ENCODE data around the gene ODAM.

The ODAM gene

GRCh38 chr4:70195425-70195824 is at the start of gene ODAM:
Gene ODAM (plus strand): TSS chr4:70195725. CDS start chr4:70196544, 819 bp downstream.
- H3K27ac Mint-ChIP-seq = no peak within 1 kb of the TSS
- H3K27me3 Mint-ChIP-seq = no peaks in the 10 kb centered on the region
- no peak within 1 kb of the TSS for H3K4me3 Mint-ChIP-seq
- no peaks in the 10 kb centered on the region for H3K36me3 Mint-ChIP-seq
- ATAC-seq (ENCODE audit: low read depth) = no peak
- peaks cover 3% of the 10 kb centered on the region for H3K9me3 Mint-ChIP-seq
- DNase-seq (ENCODE audit: low spot score in 2 of 2) = no peak
- H3K4me1 Mint-ChIP-seq = no peaks in the 10 kb centered on the region

- DNase-seq (ENCODE audit: low spot score in 2 of 2) = no peak
- no peaks in the 10 kb centered on the region for H3K27me3 Mint-ChIP-seq
- ATAC-seq (ENCODE audit: low read depth) = no peak
- H3K27ac Mint-ChIP-seq = no peak overlapping the region
- H3K4me3 Mint-ChIP-seq = no peak overlapping the region
- H3K4me1 Mint-ChIP-seq = no peaks in the 10 kb centered on the region
- no peaks in the 10 kb centered on the region for H3K36me3 Mint-ChIP-seq
- peaks cover 2% of the 10 kb centered on the region for H3K9me3 Mint-ChIP-seq
Observed at GRCh38 chr4:70151271-70151670, 44.3 kb upstream of the ODAM start.

- ATAC-seq (ENCODE audit: low read depth) = no peak
- no peaks in the 10 kb centered on the region for H3K4me1 Mint-ChIP-seq
- H3K4me3 Mint-ChIP-seq = no peak overlapping the region
- no peaks in the 10 kb centered on the region for H3K36me3 Mint-ChIP-seq
- H3K27ac Mint-ChIP-seq = no peak overlapping the region
- no peaks in the 10 kb centered on the region for H3K27me3 Mint-ChIP-seq
- DNase-seq (ENCODE audit: low spot score in 2 of 2) = no peak
- H3K9me3 Mint-ChIP-seq = peaks cover 2% of the 10 kb centered on the region
Observed at GRCh38 chr4:70152088-70152487, 43.4 kb upstream of the ODAM start.

- no peaks in the 10 kb centered on the region for H3K27me3 Mint-ChIP-seq
- H3K4me3 Mint-ChIP-seq = no peak within 1 kb of the TSS
- H3K27ac Mint-ChIP-seq = no peak within 1 kb of the TSS
- H3K4me1 Mint-ChIP-seq = no peaks in the 10 kb centered on the region
- H3K36me3 Mint-ChIP-seq = no peaks in the 10 kb centered on the region
- no peak for ATAC-seq (ENCODE audit: low read depth)
- no peaks in the 10 kb centered on the region for H3K9me3 Mint-ChIP-seq
- no peak for DNase-seq (ENCODE audit: low spot score in 2 of 2)
Observed at GRCh38 chr4:70153937-70154336, 41.6 kb upstream of the ODAM start, which contains the start of gene PRR27. Gene PRR27 (plus strand): TSS chr4:70154237. CDS start chr4:70154376, 139 bp downstream.

- Mint-ChIP-seq H3K9me3 (no peaks in the 10 kb centered on the region), H3K4me1 (no peaks in the 10 kb centered on the region), H3K27me3 (no peaks in the 10 kb centered on the region), H3K4me3 (no peak overlapping the region), H3K27ac (no peak overlapping the region), H3K36me3 (no peaks in the 10 kb centered on the region)
- no peak for DNase-seq (ENCODE audit: low spot score in 2 of 2)
- no peak for ATAC-seq (ENCODE audit: low read depth)
Observed at GRCh38 chr4:70158576-70158975, 36.9 kb upstream of the ODAM start.

- Mint-ChIP-seq H3K9me3 (peaks cover 2% of the 10 kb centered on the region), H3K4me3 (no peak overlapping the region), H3K4me1 (no peaks in the 10 kb centered on the region), H3K27ac (no peak overlapping the region), H3K36me3 (no peaks in the 10 kb centered on the region), H3K27me3 (no peaks in the 10 kb centered on the region)
- ATAC-seq (ENCODE audit: low read depth) (no peak), DNase-seq (ENCODE audit: low spot score in 2 of 2) (no peak)
Observed at GRCh38 chr4:70177090-70177489, 18.4 kb upstream of the ODAM start.

GRCh38 chr4:70178075-70178660 is 17.4 kb upstream of the ODAM start:
- Mint-ChIP-seq H3K27ac (no peak overlapping the region), H3K4me1 (no peaks in the 10 kb centered on the region), H3K27me3 (no peaks in the 10 kb centered on the region), H3K9me3 (peaks cover 2% of the 10 kb centered on the region), H3K36me3 (no peaks in the 10 kb centered on the region), H3K4me3 (no peak overlapping the region)
- ATAC-seq (ENCODE audit: low read depth) = no peak
- no peak for DNase-seq (ENCODE audit: low spot score in 2 of 2)

- no peak overlapping the region for H3K4me3 Mint-ChIP-seq
- no peak for ATAC-seq (ENCODE audit: low read depth)
- no peak overlapping the region for H3K27ac Mint-ChIP-seq
- peaks cover 2% of the 10 kb centered on the region for H3K9me3 Mint-ChIP-seq
- DNase-seq (ENCODE audit: low spot score in 2 of 2) = no peak
- no peaks in the 10 kb centered on the region for H3K4me1 Mint-ChIP-seq
- H3K36me3 Mint-ChIP-seq = no peaks in the 10 kb centered on the region
- no peaks in the 10 kb centered on the region for H3K27me3 Mint-ChIP-seq
Observed at GRCh38 chr4:70179811-70180210, 15.7 kb upstream of the ODAM start.

- Mint-ChIP-seq H3K4me1 (no peaks in the 10 kb centered on the region), H3K27me3 (no peaks in the 10 kb centered on the region), H3K4me3 (no peak overlapping the region), H3K27ac (no peak overlapping the region), H3K36me3 (no peaks in the 10 kb centered on the region), H3K9me3 (peaks cover 2% of the 10 kb centered on the region)
- DNase-seq (ENCODE audit: low spot score in 2 of 2) (no peak), ATAC-seq (ENCODE audit: low read depth) (no peak)
Observed at GRCh38 chr4:70181864-70182263, 13.7 kb upstream of the ODAM start.

GRCh38 chr4:70182517-70183167 is 12.9 kb upstream of the ODAM start:
- ATAC-seq (ENCODE audit: low read depth) (no peak), DNase-seq (ENCODE audit: low spot score in 2 of 2) (no peak)
- no peak overlapping the region for H3K27ac Mint-ChIP-seq
- H3K36me3 Mint-ChIP-seq = no peaks in the 10 kb centered on the region
- H3K4me3 Mint-ChIP-seq = no peak overlapping the region
- peaks cover 2% of the 10 kb centered on the region for H3K9me3 Mint-ChIP-seq
- H3K4me1 Mint-ChIP-seq = no peaks in the 10 kb centered on the region
- H3K27me3 Mint-ChIP-seq = no peaks in the 10 kb centered on the region

GRCh38 chr4:70183168-70183939 is 12.2 kb upstream of the ODAM start:
- H3K9me3 Mint-ChIP-seq = peaks cover 2% of the 10 kb centered on the region
- no peaks in the 10 kb centered on the region for H3K27me3 Mint-ChIP-seq
- DNase-seq (ENCODE audit: low spot score in 2 of 2) = no peak
- no peak overlapping the region for H3K4me3 Mint-ChIP-seq
- no peak overlapping the region for H3K27ac Mint-ChIP-seq
- H3K36me3 Mint-ChIP-seq = no peaks in the 10 kb centered on the region
- no peak for ATAC-seq (ENCODE audit: low read depth)
- H3K4me1 Mint-ChIP-seq = no peaks in the 10 kb centered on the region

- Mint-ChIP-seq H3K4me1 (no peaks in the 10 kb centered on the region), H3K36me3 (no peaks in the 10 kb centered on the region), H3K4me3 (no peak overlapping the region), H3K27ac (no peak overlapping the region), H3K9me3 (peaks cover 2% of the 10 kb centered on the region), H3K27me3 (no peaks in the 10 kb centered on the region)
- no peak for ATAC-seq (ENCODE audit: low read depth)
- DNase-seq (ENCODE audit: low spot score in 2 of 2) = no peak
Observed at GRCh38 chr4:70183940-70184246, 11.6 kb upstream of the ODAM start.

GRCh38 chr4:70187216-70187615 is 8.3 kb upstream of the ODAM start:
- ATAC-seq (ENCODE audit: low read depth) = no peak
- no peak for DNase-seq (ENCODE audit: low spot score in 2 of 2)
- Mint-ChIP-seq H3K36me3 (no peaks in the 10 kb centered on the region), H3K4me3 (no peak overlapping the region), H3K4me1 (no peaks in the 10 kb centered on the region), H3K27me3 (no peaks in the 10 kb centered on the region), H3K27ac (no peak overlapping the region), H3K9me3 (peaks cover 6% of the 10 kb centered on the region)

GRCh38 chr4:70190579-70190978 is 4.9 kb upstream of the ODAM start:
- no peak overlapping the region for H3K27ac Mint-ChIP-seq
- no peaks in the 10 kb centered on the region for H3K36me3 Mint-ChIP-seq
- no peaks in the 10 kb centered on the region for H3K27me3 Mint-ChIP-seq
- no peak overlapping the region for H3K4me3 Mint-ChIP-seq
- no peak for DNase-seq (ENCODE audit: low spot score in 2 of 2)
- no peak for ATAC-seq (ENCODE audit: low read depth)
- H3K4me1 Mint-ChIP-seq = no peaks in the 10 kb centered on the region
- H3K9me3 Mint-ChIP-seq = peaks cover 6% of the 10 kb centered on the region
